Trophoblast cell (in vitro differentiated cells and primary cell): ENCODE results near the gene FRMD4A.

ENCODE experiments used
- DNase-seq, 2 donors: peaks; one replicate each; pipeline ENCODE4 v3.0.0-alpha.2; 2016
- H2AFZ ChIP-seq: 2 replicates; pipeline ENCODE4 v1.6.1; 2013; ENCODE audit warnings: low read length, moderate library complexity, mild to moderate bottlenecking; ENCODE audit not compliant: insufficient read depth, poor library complexity
- H2AK5ac ChIP-seq: 2 replicates; pipeline ENCODE4 v1.6.1; 2013; ENCODE audit warnings: mild to moderate bottlenecking, low read length
- H2BK120ac ChIP-seq: 2 replicates; pipeline ENCODE4 v1.6.1; 2013; ENCODE audit warnings: low read length, mild to moderate bottlenecking, moderate library complexity; ENCODE audit not compliant: insufficient read depth, poor library complexity
- H2BK12ac ChIP-seq: 2 replicates; pipeline ENCODE4 v1.6.1; 2013; ENCODE audit warnings: mild to moderate bottlenecking, low read length, moderate library complexity
- H2BK5ac ChIP-seq: 2 replicates; pipeline ENCODE4 v1.6.1; 2013; ENCODE audit warnings: low read length, low read depth, moderate library complexity, mild to moderate bottlenecking; ENCODE audit not compliant: poor library complexity
- H3K14ac ChIP-seq: 2 replicates; pipeline ENCODE4 v1.6.1; 2013; ENCODE audit warnings: mild to moderate bottlenecking, low read length
- H3K18ac ChIP-seq: 2 replicates; pipeline ENCODE4 v1.6.1; 2013; ENCODE audit warnings: mild to moderate bottlenecking, low read length
- H3K23ac ChIP-seq: 2 replicates; pipeline ENCODE4 v1.6.1; 2013; ENCODE audit warnings: low read length
- H3K27ac ChIP-seq: 2 replicates; pipeline ENCODE4 v1.5.1; 2013; ENCODE audit warnings: low read depth, mild to moderate bottlenecking, inconsistent platforms, low read length, moderate library complexity
- H3K27me3 ChIP-seq: 2 replicates; pipeline ENCODE4 v1.6.1; 2013; ENCODE audit warnings: inconsistent platforms, mild to moderate bottlenecking, low read length, moderate library complexity; ENCODE audit not compliant: insufficient read depth
- H3K36me3 ChIP-seq, 2 experiments: 1 replicate in 1 of 2; 2 replicates in 1 of 2; pipeline ENCODE4 v1.6.1; 2013; ENCODE audit warnings: low read length in 2 of 2, mild to moderate bottlenecking in 2 of 2, moderate library complexity in 1 of 2; ENCODE audit not compliant: insufficient read depth in 2 of 2, control insufficient read depth in 1 of 2
- H3K4ac ChIP-seq: 2 replicates; pipeline ENCODE4 v1.6.1; 2013; ENCODE audit warnings: low read depth, mild to moderate bottlenecking, low read length, moderate library complexity
- H3K4me1 ChIP-seq, 2 experiments: 1 replicate in 1 of 2; 2 replicates in 1 of 2; pipeline ENCODE4 v1.6.1; 2013; ENCODE audit warnings: low read length in 2 of 2, mild to moderate bottlenecking in 2 of 2, moderate library complexity in 1 of 2; ENCODE audit not compliant: insufficient read depth in 2 of 2, control insufficient read depth in 1 of 2
- H3K4me2 ChIP-seq: 2 replicates; pipeline ENCODE4 v1.6.1; 2013; ENCODE audit warnings: inconsistent platforms, mild to moderate bottlenecking, low read length, moderate library complexity
- H3K4me3 ChIP-seq: 2 replicates; pipeline ENCODE4 v1.5.1; 2013; ENCODE audit warnings: mild to moderate bottlenecking, low read depth, low read length, inconsistent platforms
- H3K79me1 ChIP-seq: one replicate; pipeline ENCODE4 v1.6.1; 2013; ENCODE audit warnings: low read length
- H3K79me2 ChIP-seq: 2 replicates; pipeline ENCODE4 v1.6.1; 2013; ENCODE audit warnings: low read length, mild to moderate bottlenecking; ENCODE audit not compliant: control insufficient read depth, insufficient read depth, poor library complexity
- H3K9ac ChIP-seq: 2 replicates; pipeline ENCODE4 v1.6.1; 2013; ENCODE audit warnings: mild to moderate bottlenecking, low read length
- H3K9me3 ChIP-seq: 2 replicates; pipeline ENCODE4 v1.6.1; 2013; ENCODE audit warnings: low read depth, mild to moderate bottlenecking, control low read depth, inconsistent platforms, low read length; ENCODE audit not compliant: insufficient read depth
- H4K12ac ChIP-seq: 2 replicates; pipeline ENCODE4 v1.6.1; 2013; ENCODE audit warnings: low read depth, mild to moderate bottlenecking, low read length, moderate library complexity
- H4K8ac ChIP-seq: 2 replicates; pipeline ENCODE4 v1.6.1; 2013; ENCODE audit warnings: low read depth, mild to moderate bottlenecking, low read length, moderate library complexity
- H4K91ac ChIP-seq: one replicate; pipeline ENCODE4 v1.6.1; 2013; ENCODE audit warnings: low read depth, mild to moderate bottlenecking, low read length, moderate library complexity
- WGBS: extraction: QIAGEN DNeasy Blood & Tissue Kit; methylation state at CpG from one replicate; pipeline ENCODE4 v1.1.7; 2013; ENCODE audit warnings: missing lambda C conversion rate; ENCODE audit not compliant: insufficient read length, insufficient coverage; ENCODE audit errors: extremely low coverage; 5-methylcytosine and 5-hydroxymethylcytosine counted together

FRMD4A gene

DNA sequence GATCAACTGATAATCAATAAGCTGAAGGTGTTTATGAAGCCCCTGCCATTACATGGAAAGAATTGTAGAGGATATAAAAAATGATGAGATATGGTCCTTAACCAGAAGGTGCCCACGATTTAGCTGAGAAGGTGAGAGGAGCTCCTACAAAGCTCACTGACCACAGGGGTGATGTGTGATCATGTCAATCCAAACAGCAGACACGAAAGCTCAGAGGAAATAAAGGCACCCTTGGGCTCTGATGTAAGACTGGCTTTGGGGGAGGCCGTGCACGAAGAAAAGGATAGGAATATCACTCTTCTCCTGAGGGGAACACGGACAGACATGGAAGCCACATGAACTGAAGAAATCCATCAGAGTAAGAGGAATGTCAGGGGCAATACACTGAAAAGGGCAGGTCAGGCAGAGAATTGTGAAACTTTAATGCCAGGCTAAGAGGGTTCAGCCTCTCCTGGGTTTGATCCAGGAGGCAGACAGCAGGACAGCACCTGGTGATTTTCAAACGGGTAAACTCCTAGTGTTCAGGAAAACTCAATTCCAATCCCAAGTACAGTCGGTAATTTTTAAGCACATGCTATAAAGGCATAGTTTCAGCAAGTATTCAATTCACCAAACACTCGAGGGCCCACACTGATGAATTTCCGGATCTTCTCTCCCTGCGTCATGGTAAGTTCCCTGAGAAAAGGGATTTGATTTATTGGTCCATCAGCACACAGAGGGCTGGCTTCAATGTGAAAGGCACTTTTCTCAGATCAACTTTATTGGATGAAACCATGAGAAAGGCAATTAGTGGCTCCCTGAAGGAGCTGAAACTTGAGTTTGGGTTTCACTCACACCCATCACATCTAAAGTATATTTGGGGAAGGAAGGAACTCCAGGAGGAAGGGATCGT lies 580.2 kb downstream of the FRMD4A start:
- Histone ChIP-seq H3K4me1 (no peaks in the 10 kb centered on the region), H3K36me3 (no peaks in the 10 kb centered on the region), H3K18ac (no peak overlapping the region), H3K9me3 (no peaks in the 10 kb centered on the region), H2AK5ac (no peak overlapping the region), H2AFZ (no peak overlapping the region), H3K79me1 (no peaks in the 10 kb centered on the region), H3K14ac (no peak overlapping the region), H4K8ac (no peak overlapping the region), H4K91ac (no peak overlapping the region), H3K79me2 (no peaks in the 10 kb centered on the region), H3K9ac (no peak overlapping the region), H3K23ac (no peak overlapping the region), H3K4me2 (no peak overlapping the region), H3K4ac (no peak overlapping the region), H2BK120ac (no peak overlapping the region), H2BK5ac (no peak overlapping the region), H3K4me3 (no peak overlapping the region), H3K27me3 (no peaks in the 10 kb centered on the region), H3K27ac (no peak overlapping the region), H4K12ac (no peak overlapping the region), H2BK12ac (no peak overlapping the region)
- no CpG with 5 or more reads among the region's 11 CpGs for WGBS
- DNase-seq = no peak

DNA sequence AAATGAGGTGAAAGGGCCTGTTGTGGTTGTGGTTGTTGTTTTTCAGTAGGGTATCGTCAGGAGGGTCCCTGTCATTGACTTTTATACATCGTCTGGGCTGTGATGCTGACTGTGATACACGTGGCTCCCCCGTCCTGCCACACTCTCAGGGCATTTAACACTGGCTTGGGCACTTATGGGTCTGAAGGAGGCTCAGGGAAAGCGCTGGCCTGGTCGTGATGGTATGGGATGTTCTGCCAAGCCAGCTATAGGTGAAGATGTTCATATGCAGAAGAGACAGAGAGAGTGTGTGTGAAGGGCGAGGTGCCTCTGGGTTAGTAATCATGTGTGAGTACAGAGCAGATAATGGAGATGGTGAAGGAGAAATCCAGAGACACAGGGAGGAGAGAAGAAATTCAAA lies 585.5 kb downstream of the FRMD4A start:
- peaks cover 8 to 9% of the 10 kb centered on the region in 2 experiments for H3K4me1 ChIP-seq
- no peak overlapping the region for H3K14ac ChIP-seq
- no peaks in the 10 kb centered on the region for H3K79me2 ChIP-seq
- no peak overlapping the region for H2BK5ac ChIP-seq
- no peak for DNase-seq
- H3K4me3 ChIP-seq = no peak overlapping the region
- no peak overlapping the region for H4K91ac ChIP-seq
- no peak overlapping the region for H2BK12ac ChIP-seq
- no peaks in the 10 kb centered on the region for H3K36me3 ChIP-seq
- no peak overlapping the region for H3K4ac ChIP-seq
- no peaks in the 10 kb centered on the region for H3K9me3 ChIP-seq
- H3K27me3 ChIP-seq = no peaks in the 10 kb centered on the region
- no peak overlapping the region for H3K18ac ChIP-seq
- no peak overlapping the region for H2BK120ac ChIP-seq
- H2AFZ ChIP-seq = no peak overlapping the region
- H3K79me1 ChIP-seq = peaks cover 5% of the 10 kb centered on the region
- peak overlapping the region; percentile 22 for H3K9ac ChIP-seq
- WGBS = no CpG with 5 or more reads among the region's 7 CpGs
- no peak overlapping the region for H4K8ac ChIP-seq
- H3K4me2 ChIP-seq = no peak overlapping the region
- H4K12ac ChIP-seq = no peak overlapping the region
- no peak overlapping the region for H3K23ac ChIP-seq
- H3K27ac ChIP-seq = no peak overlapping the region
- H2AK5ac ChIP-seq = no peak overlapping the region

GRCh38 chr10:13743963-13744362 lies 586.8 kb downstream of the FRMD4A start:
- H3K18ac ChIP-seq = no peak overlapping the region
- no peaks in the 10 kb centered on the region for H3K27me3 ChIP-seq
- H2AK5ac ChIP-seq = no peak overlapping the region
- H3K14ac ChIP-seq = no peak overlapping the region
- no peak overlapping the region for H4K8ac ChIP-seq
- H3K79me2 ChIP-seq = no peaks in the 10 kb centered on the region
- no peak overlapping the region for H3K4ac ChIP-seq
- H3K4me3 ChIP-seq = no peak overlapping the region
- no peak overlapping the region for H4K12ac ChIP-seq
- H3K4me2 ChIP-seq = no peak overlapping the region
- DNase-seq = no peak
- no peaks in the 10 kb centered on the region for H3K36me3 ChIP-seq
- H3K9me3 ChIP-seq = no peaks in the 10 kb centered on the region
- H3K23ac ChIP-seq = no peak overlapping the region
- H4K91ac ChIP-seq = no peak overlapping the region
- H3K79me1 ChIP-seq = peaks cover 5% of the 10 kb centered on the region
- no peak overlapping the region for H3K27ac ChIP-seq
- WGBS = no CpG with 5 or more reads among the region's 7 CpGs
- no peak overlapping the region for H3K9ac ChIP-seq
- H3K4me1 ChIP-seq = peaks cover 8 to 12% of the 10 kb centered on the region in 2 experiments
- no peak overlapping the region for H2BK5ac ChIP-seq
- H2BK120ac ChIP-seq = no peak overlapping the region
- H2BK12ac ChIP-seq = no peak overlapping the region
- no peak overlapping the region for H2AFZ ChIP-seq

DNA sequence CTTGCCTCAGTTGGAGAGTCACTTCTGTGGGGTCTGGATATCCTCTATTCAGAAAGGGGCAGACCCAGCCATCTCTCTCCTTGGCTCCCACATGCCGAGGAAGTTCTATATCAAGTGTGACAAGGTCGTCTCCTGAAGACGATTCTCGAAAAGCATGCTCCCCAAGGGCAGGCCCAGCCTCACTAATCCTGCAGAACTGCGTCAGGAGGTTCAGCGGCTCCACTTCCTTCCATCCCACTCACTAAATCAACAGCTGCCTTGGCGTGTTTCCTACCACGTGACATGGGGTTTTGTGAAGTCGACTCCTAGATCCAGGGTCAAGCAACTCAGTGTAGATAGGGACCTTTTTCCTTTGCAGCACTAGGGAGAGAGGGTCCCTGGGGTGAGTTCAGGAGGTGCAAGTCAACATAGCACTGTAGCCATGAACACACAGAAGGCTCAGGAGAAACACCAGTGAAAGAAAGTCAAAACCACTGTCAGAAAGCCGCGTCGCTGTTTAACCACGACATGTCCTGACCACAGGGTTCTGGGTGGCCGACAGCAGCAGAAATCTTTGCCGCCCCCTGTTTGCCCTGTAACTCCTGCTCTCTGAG lies 587.5 kb downstream of the FRMD4A start:
- H3K27me3 ChIP-seq = no peaks in the 10 kb centered on the region
- no peak overlapping the region for H2BK120ac ChIP-seq
- H3K9ac ChIP-seq = no peak overlapping the region
- no peaks in the 10 kb centered on the region for H3K9me3 ChIP-seq
- WGBS = no CpG with 5 or more reads among the region's 15 CpGs
- no peak overlapping the region for H2BK12ac ChIP-seq
- DNase-seq = no peak
- no peaks in the 10 kb centered on the region for H3K79me2 ChIP-seq
- H3K14ac ChIP-seq = no peak overlapping the region
- H2AK5ac ChIP-seq = no peak overlapping the region
- no peak overlapping the region for H3K18ac ChIP-seq
- H4K8ac ChIP-seq = no peak overlapping the region
- no peaks in the 10 kb centered on the region for H3K36me3 ChIP-seq
- no peak overlapping the region for H4K91ac ChIP-seq
- peaks cover 8 to 12% of the 10 kb centered on the region in 2 experiments for H3K4me1 ChIP-seq
- H3K79me1 ChIP-seq = peaks cover 5% of the 10 kb centered on the region
- no peak overlapping the region for H3K4me2 ChIP-seq
- no peak overlapping the region for H3K23ac ChIP-seq
- no peak overlapping the region for H2BK5ac ChIP-seq
- H3K4me3 ChIP-seq = no peak overlapping the region
- H3K27ac ChIP-seq = no peak overlapping the region
- no peak overlapping the region for H4K12ac ChIP-seq
- no peak overlapping the region for H3K4ac ChIP-seq
- no peak overlapping the region for H2AFZ ChIP-seq
